ENCODE data around the gene DRD1.
"Not testable (repeated sequence)": the region's sequence is repeated elsewhere in the genome, so short reads cannot be mapped to it uniquely, and the experiment has no call there.

Gene DRD1

DNA sequence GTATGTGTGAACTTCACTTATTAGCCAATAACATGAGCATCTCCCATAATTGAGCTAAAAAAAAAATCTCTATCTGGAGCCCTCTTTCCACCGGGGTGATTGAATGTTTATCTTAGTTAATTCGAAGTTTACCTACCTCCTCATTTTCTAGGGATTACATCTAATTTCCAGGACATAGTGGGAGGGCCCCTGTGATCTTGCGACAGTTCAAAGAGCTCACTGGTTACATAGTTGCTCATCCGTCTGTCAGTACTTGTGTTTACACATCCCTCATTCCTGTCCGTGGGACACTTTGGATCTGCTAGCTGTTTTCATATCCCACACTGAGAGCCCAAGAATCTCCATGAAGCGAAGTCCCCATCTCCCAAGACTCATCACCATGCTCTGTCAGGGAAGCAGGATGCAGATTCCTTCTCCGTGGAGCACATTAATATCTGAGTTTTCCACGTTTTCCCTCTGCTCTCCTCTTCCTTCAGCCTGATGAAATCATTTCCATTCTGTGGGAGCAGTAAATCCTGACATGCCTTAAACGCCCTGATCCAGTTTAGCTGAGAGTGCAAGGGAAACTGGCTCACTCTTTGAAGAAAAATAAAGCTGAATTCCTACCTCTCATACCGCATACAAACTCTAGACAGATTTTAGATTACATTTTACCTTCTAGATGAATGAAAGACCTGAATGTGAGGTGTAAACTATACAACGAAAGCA, 24.2 kb upstream of the DRD1 start:
- no peak for DNase-seq (ENCODE audit: low read depth)

DNA sequence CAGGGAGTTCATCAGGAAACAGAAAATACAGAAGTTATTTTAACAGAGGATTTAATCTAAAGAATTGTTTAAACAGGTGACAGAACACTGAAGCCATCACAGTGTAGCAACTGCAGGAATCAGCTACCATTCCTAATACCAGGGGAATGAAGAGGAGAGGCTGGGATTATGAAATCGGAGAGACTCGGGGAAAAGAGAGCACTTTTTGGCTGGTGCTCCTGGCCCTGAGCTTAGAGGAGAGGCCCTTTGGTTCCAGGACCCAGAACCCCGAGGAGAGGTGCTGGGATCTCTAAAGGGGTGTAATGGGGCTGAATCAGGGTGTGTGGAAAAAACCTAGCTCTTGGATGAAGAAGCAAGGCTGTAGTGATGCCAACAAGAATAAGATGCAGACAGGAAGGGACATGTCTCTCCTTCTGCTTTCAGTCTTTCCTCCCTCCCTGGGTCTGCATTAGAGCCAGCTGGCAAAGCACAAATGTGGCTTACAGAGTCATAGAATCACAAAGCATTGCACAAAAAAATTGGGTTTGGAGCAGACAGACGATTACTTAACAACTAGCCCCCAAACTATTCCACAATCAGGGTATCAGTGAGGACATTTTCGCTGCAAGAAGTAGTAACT, 22.8 kb upstream of the DRD1 start:
- DNase-seq (ENCODE audit: low read depth): peak; percentile 59

DNA sequence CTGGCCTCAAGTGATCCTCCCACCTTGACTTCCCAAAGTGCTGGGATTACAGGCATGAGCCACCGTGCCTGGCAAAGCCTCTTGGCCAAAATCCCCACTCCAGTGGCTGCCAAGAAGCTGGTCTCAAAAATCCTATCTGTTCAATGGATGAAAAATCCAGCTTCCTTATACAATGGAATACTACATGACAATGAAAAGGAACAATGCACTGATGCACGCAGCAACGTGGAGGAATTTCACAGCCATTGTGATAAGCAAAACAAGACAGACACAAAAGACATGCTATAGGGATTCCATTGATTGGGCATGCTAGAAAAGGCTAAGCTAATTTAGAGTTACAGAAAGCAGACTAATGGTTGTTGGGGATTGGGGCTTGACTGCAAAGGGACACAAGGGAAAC, 21.3 kb upstream of the DRD1 start:
- DNase-seq (ENCODE audit: low read depth): no peak

DNA sequence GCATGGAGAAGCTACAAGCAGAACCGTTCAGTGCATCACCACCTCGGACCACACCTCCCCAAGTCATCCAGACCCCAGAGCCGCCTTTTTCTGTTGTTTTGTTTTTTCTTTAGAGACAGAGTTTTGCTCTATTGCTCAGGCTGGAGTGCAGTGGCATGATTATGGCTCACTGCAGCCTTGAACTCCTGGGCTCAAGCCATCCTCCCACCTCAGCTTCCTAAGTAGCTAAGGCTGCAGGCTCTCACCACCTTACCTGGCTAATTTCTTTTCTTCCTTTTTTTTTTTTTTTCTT, 20.9 kb upstream of the DRD1 start:
- no peak for DNase-seq (ENCODE audit: low read depth)

DNA sequence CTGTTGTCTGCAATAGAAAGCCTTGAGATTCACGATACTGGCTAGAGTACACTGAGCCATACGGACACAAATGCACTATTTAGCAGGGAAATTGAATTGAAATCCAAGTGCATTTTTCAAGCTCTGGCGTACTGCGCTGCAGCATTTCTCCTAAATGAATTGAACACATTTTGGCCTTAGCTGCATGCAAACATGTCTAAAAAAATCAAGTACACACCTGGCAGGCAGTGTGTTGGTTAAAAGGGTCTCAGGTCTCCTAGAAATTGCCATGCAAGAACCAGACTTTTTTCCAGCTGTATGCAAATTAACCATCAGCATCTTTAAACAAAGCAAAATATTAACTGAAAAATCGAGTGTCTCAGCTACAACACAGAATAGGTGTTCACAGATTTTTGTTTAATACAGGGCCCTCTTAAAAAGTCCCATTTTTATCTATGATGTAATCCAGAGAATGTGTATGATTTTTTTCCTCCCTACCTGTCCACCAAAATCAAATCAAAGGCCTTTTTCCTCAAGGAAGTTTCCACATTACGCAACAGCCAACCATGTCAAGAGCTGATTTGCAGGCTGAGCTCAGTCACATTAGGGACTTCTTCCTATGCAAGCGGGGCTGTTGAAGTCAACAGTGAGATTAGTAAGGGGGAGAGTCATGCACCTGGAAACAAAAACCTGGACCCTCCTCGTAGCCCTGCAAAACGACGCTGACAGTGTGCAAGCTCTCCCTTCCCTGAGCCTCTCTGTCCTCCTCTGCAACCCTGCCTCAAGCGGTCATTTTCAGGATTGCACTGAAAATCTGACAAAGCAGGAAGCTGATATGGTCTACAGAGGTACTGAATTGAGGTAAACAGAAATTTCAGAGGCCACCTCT, 20.3 kb upstream of the DRD1 start:
- DNase-seq (ENCODE audit: low read depth): peak; percentile 18

DNA sequence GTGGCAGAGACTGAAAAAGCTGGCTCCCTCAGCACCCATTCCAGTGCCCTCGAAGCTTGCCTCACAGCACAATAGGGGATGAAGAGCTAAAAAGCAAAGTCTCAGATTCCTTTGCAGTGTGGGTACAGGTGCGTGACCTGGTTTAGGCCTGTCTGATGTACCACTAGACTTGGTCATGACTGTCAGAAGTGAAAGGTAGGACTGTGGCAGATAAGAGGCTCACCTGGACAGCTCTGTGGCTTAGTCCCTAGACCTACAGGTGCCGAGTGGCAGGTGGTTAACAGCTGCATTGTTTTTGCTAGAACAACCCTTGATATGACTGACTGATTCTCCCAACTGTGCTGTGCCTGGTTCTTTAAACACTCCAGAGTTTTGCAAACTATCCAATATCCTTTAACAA, 19.7 kb upstream of the DRD1 start:
- DNase-seq (ENCODE audit: low read depth): no peak

DNA sequence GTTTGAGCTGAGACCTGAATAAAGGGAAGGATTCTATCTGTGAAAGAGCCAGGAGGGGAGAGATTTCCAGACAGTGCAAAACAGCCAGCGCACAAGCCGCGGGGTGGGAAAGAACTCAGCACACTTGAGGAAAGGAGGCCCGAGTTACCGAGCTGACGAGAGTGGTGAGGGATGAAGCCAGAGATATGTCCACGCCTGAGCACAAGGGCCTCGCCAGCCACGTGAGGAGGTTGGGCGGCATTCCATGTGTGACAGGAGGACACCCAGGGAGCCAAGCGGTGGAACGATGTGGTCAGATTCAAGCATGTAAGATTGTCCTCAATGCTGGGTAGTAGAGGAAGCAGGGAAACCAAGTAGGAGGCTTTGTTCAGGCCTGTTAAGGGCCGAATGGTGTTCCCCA, 17.4 kb upstream of the DRD1 start:
- no peak for DNase-seq (ENCODE audit: low read depth)

DNA sequence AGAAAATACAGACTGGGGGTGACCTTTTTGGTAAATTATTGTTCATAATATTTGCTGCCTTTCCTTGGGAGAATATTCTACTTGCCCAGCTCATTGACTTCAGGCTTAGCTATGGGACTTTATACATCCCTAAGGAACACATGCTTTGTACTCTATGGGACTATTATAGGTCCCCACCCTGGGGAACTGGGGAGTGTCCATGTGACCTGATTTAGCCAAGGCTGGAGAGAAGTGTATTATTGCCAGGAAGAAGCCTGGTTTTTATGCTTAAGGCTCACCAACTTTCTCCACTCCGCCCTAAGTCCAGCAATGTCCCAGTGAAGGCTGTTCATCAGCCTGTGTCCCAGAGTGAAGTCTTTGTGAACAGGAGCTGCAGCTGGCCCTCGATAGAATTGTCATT, 16.6 kb upstream of the DRD1 start:
- no peak for DNase-seq (ENCODE audit: low read depth)

DNA sequence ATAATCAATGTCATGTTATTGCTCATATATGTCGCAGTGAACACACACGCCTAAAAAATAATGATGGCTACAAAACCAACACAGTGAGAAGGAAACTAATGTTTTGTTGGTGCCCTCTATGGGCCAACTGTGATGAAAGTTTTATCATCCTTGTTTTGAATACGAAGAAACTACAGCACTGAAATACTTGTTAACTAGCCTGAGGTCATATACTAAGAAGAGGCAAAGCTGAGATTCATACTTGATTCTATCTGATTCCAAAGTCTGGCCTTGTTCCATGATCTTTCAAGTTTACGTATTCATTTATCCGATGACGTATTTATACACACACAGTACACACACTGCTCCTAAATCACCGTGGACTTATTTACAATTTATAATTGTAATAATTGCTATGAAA, 16.1 kb upstream of the DRD1 start:
- no peak for DNase-seq (ENCODE audit: low read depth)

DNA sequence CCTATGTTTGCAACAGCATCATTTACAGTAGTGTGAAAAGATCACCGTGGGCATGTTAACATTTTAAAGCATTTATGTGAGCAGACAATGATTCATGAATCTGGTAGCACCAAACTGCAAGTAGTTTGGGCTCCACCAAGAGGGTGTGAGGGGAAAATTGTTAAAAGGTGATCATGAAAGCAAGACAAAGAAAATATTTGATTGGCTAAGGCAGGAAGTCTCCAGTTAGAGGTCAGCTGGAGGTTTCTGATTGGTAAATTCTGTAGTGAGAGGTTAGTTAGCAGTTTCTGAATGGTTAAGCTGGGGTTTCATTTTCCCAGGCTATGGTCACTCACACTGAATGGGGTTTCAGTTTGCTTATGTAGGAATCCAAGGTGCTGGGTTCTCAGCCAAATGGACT, 13.5 kb upstream of the DRD1 start:
- no peak for DNase-seq (ENCODE audit: low read depth)

DNA sequence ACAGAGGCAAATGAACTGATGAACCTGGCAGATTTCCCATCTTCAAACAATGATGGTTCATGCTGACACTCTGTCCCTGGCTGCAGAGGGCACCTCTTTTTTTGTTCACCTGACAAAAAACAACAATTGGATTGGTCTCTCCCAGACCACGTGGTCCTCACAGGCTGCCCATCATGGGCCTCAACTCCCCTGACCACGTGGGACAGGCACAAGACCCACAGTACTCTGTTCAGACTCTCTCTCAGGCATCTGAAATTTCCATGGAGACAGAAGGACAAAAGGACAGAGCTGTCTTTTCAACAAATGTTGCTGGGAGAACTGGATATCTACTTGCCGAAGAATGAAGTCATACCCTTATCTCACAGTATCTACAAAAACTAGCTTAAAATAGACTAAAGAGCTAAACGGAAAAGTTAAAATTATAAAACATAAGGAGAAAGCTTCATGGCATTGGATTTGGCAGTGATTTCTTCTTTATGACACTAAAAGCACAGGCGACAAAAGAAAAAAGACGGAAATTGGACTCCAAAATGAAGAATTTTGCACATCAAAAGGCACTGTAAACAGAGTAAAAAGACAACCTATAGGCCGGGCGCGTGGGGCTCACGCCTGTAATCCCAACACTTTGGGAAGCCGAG, 12.2 kb upstream of the DRD1 start:
- no peak for DNase-seq (ENCODE audit: low read depth)

DNA sequence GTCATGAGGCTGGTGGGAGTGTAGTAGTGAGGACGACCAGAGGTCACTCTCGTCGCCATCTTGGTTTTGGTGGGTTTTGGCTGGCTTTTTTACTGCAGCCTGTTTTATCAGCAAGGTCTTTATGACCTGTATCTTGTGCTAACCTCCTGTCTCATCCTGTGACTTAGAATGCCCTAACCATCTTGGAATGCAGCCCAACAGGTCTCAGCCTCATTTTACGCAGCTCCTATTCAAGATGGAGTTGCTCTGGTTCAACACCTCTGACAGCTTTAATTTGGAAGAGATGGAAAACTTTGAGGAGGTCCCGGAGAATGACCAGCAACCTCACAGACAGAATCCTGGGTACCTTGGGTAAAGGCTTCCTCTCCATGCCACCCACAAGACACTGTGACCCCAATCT, 10.4 kb upstream of the DRD1 start:
- not testable (repeated sequence) for DNase-seq (ENCODE audit: low read depth)

DNA sequence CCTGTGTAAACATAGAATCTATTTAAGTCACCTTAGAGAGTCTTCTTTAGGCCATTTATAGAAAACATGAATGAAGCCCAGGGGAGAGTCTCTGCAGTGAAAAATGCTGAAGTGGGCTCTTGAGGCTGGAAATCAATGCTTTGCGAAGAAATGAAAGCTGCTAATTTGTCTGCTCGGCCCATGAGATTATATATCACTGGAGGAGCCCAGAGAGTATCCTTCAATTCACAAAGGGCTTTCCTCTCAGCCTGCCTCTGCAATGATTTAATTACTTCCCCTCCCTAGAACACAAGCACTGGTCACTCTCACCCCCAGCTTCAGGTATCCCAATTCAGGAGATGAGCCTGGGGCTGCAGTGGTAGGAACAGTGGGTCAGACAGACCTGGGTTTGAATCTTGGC, 8.2 kb upstream of the DRD1 start:
- no peak for DNase-seq (ENCODE audit: low read depth)

DNA sequence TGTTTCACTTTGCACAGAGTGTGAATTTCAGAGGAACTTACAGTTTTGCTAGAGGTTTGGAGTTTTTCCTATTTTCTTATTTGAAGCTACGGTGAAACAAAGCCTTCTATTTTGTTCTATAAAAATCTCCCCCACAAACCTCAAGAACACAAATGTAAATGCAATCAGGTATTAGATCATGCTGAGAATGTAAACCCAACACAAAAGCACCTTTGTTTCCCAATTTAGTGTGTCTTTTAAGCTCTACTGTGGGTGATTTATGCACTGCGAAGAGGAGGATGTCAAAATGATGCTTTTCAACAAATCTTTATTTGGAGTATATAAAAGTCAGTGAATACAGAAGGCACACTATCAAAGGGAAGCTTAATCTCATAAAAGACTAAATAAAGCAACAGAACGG, 4.3 kb upstream of the DRD1 start:
- no peak for DNase-seq (ENCODE audit: low read depth)

DNA sequence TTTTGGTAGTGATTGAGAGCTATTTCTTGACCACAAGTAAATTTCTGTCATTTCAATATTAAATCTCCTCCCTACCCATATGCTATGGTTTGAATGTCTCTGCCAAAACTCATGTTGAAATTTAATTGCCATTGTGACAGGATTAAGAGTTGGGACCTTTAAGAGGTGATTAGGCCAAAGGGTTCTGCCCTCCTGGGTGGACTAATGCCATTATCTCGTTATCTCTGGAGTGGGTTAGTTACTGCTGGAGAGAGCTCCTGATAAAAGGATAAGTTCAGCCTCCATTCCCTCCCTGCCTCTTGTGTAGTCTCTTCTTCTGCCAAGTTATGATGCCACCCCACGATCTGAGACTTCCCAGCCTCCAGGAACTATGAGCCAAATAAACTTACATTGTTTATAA, 3.6 kb upstream of the DRD1 start:
- DNase-seq (ENCODE audit: low read depth): no peak

DNA sequence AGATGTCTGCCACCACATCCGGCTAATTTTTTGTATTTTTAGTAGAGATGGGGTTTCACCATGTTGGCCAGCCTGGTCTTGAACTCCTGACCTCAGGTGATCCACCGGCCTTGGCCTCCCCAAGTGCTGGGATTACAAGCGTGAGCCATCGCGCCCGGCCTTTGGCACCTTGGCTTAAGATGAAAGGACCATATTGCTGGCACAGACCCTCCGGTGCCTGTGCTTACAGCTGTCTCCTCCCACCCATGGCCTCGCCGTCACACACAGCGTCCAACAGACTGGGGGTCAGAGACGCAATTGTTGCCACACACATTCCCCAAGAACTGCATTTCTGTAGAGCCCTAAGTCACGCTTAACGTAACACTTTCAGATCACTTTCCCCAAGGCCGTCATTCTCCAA, 2.4 kb upstream of the DRD1 start:
- DNase-seq (ENCODE audit: low read depth): not testable (repeated sequence)

DNA sequence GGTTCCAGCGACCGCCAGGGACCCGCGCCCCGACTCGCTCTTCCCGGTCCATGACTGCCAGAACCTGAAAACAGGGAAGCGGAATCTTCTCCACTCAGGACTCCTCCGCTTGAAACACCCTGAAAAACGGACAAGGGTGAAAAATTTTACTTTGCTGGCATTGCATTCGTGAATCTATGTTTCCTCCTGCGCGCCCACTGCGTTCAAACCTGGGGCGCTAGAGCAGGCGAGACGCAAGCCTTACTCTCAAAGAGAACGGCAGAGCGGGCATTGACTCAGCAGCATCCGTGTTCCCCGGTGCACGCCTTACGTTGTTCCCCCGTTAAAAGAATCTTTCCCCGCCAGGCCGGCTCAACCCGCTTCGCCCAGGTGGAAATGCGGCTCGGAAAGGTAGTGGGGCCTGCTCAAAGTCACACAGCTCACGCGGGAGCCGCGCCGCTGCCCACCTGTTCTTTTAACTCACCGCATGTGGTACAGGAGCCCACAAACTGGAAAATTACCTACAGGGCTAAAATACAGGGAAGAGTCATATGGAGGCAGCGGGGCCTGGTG, 999 bp upstream of the DRD1 start:
- no peak for DNase-seq (ENCODE audit: low read depth)

DNA sequence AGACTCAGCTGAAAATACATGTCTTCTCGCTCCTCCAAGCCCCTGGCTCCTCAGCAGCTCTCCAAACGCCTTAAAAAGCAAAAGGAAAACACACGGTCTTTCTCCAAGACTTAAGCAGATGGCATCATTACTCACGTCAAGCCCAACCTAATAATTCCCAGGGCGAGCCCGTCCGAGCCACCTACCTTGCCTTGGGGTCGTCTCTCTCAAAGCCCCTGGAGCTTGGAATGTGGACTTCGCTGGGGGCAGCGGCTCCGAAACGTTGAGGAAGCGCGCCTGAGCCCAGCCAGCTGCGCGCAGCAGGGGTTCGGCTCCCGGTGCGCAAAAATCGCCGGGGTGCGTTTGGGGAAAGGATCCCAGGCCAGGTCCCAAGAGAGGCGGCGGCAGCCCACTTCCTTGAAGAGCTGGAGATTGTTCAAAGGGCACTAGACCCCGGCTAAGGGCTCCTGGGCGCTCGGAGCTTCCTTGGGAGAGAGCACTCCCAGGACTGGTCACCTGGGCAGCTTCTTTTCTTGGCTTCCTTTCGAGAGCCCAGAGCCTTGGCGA, 395 bp downstream of the DRD1 start:
- no peak for DNase-seq (ENCODE audit: low read depth)

DNA sequence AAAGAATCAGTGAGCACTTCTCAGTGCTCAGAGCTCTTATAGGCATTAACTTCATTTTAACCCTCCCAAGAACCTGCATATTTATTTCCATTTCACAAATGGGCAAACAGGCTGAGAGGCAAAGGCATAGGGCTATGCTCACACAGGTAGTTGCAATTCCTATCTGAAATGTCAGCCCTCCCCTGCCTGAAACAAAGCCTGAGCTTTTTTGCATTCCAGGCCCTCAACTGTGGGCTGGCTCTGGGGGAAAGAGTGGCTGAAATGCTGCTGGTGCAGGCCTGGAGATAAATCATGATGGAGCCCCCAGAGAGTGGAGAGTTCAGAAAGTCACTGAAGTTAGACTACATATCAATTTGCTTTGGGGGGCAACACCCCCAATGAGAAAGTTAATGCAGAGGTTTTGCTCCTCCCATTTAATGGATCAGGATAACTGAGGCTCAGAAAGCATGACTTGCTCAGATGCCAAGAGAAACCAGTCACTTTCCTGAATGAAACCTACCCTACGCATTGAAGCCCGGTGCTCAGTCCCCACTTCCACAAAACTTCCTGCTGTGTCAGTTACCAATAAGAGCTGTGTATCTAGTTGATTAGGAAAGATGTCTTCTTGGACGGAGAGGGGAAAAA, 5.6 kb downstream of the DRD1 start:
- DNase-seq (ENCODE audit: low read depth): no peak

DNA sequence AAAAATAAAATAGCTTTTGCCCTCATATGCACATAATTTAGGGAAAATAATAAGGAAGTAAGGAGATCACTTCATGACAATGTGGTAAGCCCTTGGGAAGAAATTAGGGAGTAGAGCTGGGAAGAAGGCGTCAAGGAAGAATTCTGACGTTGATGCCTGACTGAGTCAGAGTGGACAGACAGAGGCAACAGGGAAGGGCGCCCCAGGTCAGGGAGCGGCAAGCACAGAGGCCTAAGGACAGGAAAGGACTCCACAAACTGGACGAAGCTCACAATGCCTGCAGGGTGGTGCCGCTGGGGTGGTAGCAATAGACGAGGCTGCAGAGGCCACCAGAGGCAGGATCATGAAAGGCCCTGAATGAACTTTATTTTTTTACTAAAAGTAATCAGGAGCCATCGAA, 7.6 kb downstream of the DRD1 start:
- DNase-seq (ENCODE audit: low read depth): no peak

DNA sequence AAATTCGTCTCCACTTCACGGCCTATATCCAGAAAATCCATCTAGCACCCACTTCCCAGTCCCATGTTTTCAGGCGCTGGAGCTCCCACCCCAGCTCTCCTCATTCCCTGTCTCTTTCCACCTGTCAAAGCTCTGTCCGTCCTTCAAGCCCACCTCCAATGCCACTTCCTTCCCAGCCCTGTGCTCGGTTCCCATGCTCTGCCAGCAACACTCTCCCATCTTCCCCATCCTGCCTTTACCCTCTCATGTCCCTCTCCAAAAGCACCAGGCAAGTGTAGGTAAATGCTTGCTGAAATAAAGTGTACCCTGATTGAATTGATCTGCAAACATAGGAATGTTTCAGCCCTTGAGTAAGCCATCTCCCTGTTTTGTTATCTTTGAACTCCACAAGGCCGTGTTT, 9.2 kb downstream of the DRD1 start:
- no peak for DNase-seq (ENCODE audit: low read depth)

DNA sequence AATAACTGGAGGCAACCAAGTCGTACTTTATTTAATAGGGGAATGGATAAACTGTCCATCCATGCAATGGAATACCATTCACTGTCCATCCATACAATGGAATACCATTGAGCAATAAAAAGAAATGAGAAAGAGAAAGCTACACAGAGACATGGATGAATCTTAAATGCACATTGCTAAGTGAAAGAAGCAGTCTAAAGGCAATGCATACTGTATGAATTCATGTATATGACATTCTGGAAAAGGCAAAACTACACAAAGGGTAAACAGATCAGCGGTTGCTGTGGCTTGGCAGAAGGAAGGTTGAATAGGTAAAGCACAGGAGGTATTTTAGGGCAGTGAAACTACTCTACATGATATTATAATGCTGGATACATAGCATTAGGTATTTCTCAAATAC, 16.2 kb downstream of the DRD1 start:
- DNase-seq (ENCODE audit: low read depth): no peak
